GM06990 (cell line): ENCODE results near the gene NANP.
"Not testable (repeated sequence)": the region's sequence is repeated elsewhere in the genome, so short reads cannot be mapped to it uniquely, and the experiment has no call there.

Source experiments
- DNase-seq: peaks from one replicate; pipeline ENCODE4 v3.0.0-alpha.2; 2011; ENCODE audit not compliant: insufficient read length; ENCODE audit errors: extremely low read depth
- H3K27me3 ChIP-seq: replicated peaks from 2 replicates; pipeline ENCODE4 v1.6.0; 2011; ENCODE audit warnings: low read length; ENCODE audit not compliant: control insufficient read depth, insufficient read depth
- H3K36me3 ChIP-seq: 2 replicates; pipeline ENCODE4 v1.5.1; 2011; ENCODE audit warnings: low read length; ENCODE audit not compliant: control insufficient read depth, insufficient read depth
- H3K4me3 ChIP-seq: replicated peaks from 2 replicates; pipeline ENCODE4 v1.5.1; 2011; ENCODE audit warnings: low read depth, mild to moderate bottlenecking, control low read depth, low read length
- CTCF ChIP-seq: IDR thresholded peaks from 2 replicates; pipeline ENCODE4 v1.5.1; 2011; ENCODE audit warnings: low read length, control low read depth, mild to moderate bottlenecking, inconsistent platforms; ENCODE audit not compliant: insufficient read depth, poor library complexity, severe bottlenecking

The NANP gene

GRCh38 chr20:25601659-25602058 is 22.2 kb downstream of the NANP start:
- no peak for DNase-seq
- Histone ChIP-seq H3K36me3 (no peaks in the 10 kb centered on the region), H3K27me3 (no peaks in the 10 kb centered on the region), H3K4me3 (no peak overlapping the region)
- TF ChIP-seq CTCF, result no peak

- no peak for DNase-seq
- no peaks in the 10 kb centered on the region for H3K36me3 ChIP-seq
- H3K4me3 ChIP-seq, result no peak overlapping the region
- TF ChIP-seq CTCF, result no peak
- no peaks in the 10 kb centered on the region for H3K27me3 ChIP-seq
These were observed 23.2 kb downstream of the NANP start for GRCh38 chr20:25600632-25601031.

- TF ChIP-seq CTCF, result no peak
- H3K4me3 ChIP-seq, result no peak overlapping the region
- no peak for DNase-seq
- H3K27me3 ChIP-seq, result no peaks in the 10 kb centered on the region; the same call in 1 of the 2 replicates
- no peaks in the 10 kb centered on the region for H3K36me3 ChIP-seq
These were observed 31.5 kb downstream of the NANP start for GRCh38 chr20:25592135-25592852.

- not testable (repeated sequence) for H3K4me3 ChIP-seq, H3K27me3 ChIP-seq, DNase-seq, H3K36me3 ChIP-seq
These were observed 33.0 kb downstream of the NANP start for GRCh38 chr20:25590778-25591177.

- H3K27me3 ChIP-seq, result no peaks in the 10 kb centered on the region; the same call in 1 of the 2 replicates
- no peak overlapping the region for H3K4me3 ChIP-seq
- DNase-seq, result no peak
- no peak for TF ChIP-seq CTCF
- H3K36me3 ChIP-seq, result no peaks in the 10 kb centered on the region
These were observed 35.3 kb downstream of the NANP start for GRCh38 chr20:25588491-25588890.

GRCh38 chr20:25587536-25587935 is 36.3 kb downstream of the NANP start:
- DNase-seq, result no peak
- Histone ChIP-seq H3K4me3 (no peak overlapping the region), H3K27me3 (no peaks in the 10 kb centered on the region; the same call in 1 of the 2 replicates), H3K36me3 (no peaks in the 10 kb centered on the region)
- no peak for TF ChIP-seq CTCF
